ENCODE measurements around the gene KRTAP4-11. TPM values are rescaled to one million over a fixed set of nuclear protein-coding genes. Genes with fewer than 3 reads are reported as not detected.

KRTAP4-11 gene
- total RNA-seq, result not detected in 2 replicates

DNA sequence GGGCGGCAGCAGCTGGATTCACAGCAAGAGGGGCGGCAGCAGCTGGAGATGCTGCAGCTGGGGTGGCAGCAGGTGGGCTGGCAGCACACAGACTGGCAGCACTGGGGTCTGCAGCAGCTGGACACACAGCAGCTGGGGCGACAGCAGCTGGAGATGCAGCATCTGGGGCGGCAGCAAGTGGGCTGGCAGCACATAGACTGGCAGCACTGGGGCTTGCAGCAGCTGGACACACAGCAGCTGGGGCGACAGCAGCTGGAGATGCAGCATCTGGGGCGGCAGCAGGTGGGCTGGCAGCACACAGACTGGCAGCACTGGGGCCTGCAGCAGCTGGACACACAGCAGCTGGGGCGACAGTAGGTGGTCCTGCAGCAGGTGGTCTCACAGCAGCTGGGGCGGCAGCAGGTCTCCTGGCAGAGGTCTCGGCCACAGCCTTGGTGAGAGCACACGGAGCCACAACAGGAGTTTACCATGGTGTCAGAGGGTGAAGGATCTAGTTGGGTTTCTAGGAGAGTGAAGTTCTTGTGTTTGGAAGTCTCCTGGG is at the start of gene KRTAP4-11:
Gene KRTAP4-11 (minus strand): TSS at position 528 of the 541 bp plus-strand sequence. CDS start 58 bp downstream, at position 470.

DNA sequence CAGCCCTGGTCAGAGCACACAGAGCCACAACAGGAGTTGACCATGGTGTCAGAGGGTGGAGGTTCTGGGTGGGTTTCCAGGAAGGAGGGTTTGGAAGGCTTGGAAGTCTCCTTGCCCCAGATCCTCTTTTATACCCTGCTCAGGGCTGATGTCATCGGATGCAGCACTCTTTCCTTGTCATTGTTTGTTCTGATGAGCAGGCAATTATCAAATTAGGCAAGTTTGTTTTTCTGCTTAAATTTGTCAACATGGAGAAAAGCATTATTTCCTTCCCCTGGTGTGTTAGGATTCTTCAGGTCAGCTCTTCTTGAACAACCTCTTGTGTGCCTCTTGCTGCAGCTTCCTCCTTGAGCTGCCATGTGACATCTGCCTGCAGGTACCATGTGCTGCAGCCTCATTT is 42.5 kb upstream of the KRTAP4-11 start, which contains the start of gene KRTAP4-4:
Gene KRTAP4-4 (minus strand): TSS at position 101 of the 400 bp plus-strand sequence. CDS start 57 bp downstream, at position 44.

DNA sequence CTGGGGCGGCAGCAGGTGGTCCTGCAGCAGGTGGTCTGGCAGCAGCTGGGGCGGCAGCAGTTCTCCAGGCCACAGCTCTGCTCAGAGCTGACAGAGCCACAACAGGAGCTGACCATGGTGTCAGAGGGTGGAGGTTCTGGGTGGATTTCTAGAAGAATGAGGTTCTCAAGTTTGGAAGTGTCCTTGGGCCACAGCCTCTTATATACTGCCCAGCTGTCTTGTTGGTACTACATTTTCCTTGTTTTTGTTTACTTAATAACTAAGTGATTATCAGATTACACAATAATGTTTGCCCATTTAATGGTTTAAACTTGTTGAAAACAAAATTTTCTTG is 31.4 kb upstream of the KRTAP4-11 start, which contains the start of gene KRTAP4-5:
Gene KRTAP4-5 (minus strand): TSS at position 174 of the 334 bp plus-strand sequence. CDS start 58 bp downstream, at position 116.

DNA sequence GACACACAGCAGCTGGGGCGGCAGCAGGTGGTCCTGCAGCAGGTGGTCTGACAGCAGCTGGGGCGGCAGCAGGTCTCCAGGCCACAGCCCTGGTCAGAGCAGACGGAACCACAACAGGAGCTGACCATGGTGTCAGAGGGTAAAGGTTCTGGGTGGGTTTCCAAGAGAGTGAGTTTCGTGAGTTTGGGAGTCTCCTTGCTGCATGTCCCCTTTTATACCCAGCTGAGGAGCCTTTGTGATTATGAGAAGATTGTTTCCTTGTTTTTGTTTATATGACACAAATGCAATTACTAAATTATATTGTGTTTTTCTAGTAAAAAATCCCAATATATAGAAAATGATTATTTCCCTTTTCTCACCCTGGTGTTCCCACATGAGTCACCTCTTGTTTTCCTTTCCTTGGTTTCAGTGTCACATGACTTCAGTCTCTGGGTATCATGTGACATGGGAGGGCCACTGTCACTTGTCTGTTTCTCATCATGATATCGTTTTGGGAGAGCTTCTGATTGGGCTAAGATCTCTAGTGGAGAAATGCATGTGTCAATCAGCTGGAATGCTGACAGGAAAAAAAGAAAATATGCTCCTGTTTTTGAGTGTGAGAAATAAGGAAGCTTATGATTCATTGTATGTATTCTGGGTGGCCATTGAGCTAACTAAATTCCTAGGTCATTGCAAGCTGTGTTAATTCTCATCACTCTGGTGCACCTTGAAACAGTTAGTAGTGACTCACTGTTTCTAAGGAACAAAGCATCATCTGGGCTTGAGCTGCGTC is 22.4 kb upstream of the KRTAP4-11 start, which contains the start of gene KRTAP4-6:
Gene KRTAP4-6 (minus strand): TSS at position 185 of the 772 bp plus-strand sequence. CDS start 57 bp downstream, at position 128.

DNA sequence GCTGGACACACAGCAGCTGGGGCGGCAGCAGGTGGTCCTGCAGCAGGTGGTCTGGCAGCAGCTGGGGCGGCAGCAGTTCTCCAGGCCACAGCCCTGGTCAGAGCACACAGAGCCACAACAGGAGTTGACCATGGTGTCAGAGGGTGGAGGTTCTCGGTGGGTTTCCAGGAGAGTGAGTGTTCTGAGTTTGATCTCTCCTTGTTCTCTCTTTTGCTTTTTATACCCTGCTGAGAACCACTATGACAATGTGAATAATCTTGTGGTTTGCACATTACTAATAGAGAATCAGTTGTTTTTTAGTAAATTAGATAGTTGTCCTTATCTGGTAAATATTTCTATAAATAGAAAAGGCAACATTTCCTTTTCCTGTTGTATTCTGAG is 5.8 kb upstream of the KRTAP4-11 start, which contains the start of gene KRTAP4-12:
Gene KRTAP4-12 (minus strand): TSS at position 192 of the 381 bp plus-strand sequence. CDS start 60 bp downstream, at position 132.

DNA sequence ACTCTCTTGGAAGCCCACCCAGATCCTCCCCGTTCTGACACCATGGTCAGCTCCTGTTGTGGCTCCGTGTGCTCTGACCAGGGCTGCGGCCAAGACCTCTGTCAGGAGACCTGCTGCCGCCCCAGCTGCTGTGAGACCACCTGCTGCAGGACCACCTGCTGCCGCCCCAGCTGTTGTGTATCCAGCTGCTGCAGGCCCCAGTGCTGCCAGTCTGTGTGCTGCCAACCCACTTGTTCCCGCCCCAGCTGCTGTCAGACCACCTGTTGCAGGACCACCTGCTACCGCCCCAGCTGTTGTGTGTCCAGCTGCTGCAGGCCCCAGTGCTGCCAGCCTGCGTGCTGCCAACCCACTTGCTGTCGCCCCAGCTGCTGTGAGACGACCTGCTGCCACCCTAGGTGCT is 12.8 kb downstream of the KRTAP4-11 start, which contains the start of gene KRTAP4-9:
Gene KRTAP4-9 (plus strand): TSS at position 43 of the 400 bp plus-strand sequence. CDS start 0 bp downstream, at position 43.

DNA sequence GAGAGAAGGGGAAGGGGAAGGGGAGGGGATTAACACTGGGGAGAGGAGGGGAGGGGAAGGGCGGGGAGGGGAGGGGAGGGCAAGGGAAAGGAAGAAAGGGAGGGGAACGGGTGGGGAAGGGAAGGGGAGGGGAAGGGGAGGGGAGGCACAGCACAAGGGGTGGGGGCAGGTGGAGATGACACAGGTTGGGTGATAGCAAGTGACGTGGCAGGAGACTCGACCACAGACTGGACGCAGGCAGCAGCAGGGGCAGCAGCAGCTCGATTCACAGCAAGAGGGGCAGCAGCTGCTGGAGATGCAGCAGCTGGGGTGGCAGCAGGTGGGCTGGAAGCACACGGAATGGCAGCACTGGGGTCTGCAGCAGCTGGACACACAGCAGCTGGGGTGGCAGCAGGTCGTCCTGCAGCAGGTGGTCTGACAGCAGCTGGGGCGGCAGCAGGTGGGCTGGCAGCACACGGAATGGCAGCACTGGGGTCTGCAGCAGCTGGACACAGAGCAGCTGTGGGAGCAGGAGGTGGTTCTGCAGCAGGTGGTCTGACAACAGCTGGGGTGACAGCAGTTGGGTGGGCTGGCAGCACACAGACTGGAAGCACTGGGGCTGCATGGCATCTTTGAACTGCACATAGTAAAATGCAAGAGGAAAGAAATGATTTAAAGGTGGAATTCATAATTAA is 16.4 kb downstream of the KRTAP4-11 start, which contains the start of gene KRTAP4-16:
Gene KRTAP4-16 (minus strand): TSS at position 624 of the 674 bp plus-strand sequence. CDS start 0 bp downstream, at position 624.

DNA sequence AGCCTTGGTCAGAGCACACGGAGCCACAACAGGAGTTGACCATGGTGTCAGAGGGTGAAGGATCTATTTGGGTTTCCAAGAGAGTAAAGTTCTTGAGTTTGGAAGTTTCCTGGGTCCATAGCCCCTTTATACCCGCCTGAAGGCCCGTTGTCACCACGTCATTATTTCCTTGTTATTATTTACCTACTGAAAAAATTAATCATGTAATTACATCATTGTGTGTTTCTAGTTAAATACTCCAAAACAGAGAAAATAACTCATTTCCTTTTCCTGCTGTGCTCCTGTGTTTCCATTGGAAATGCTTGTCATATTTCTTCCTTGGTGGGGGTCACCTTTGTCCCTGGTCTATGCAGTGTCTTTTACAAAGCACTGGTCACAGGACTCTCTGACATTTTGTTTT is 20.1 kb downstream of the KRTAP4-11 start, which contains the start of gene KRTAP4-8:
Gene KRTAP4-8 (minus strand): TSS at position 101 of the 400 bp plus-strand sequence. CDS start 58 bp downstream, at position 43.

DNA sequence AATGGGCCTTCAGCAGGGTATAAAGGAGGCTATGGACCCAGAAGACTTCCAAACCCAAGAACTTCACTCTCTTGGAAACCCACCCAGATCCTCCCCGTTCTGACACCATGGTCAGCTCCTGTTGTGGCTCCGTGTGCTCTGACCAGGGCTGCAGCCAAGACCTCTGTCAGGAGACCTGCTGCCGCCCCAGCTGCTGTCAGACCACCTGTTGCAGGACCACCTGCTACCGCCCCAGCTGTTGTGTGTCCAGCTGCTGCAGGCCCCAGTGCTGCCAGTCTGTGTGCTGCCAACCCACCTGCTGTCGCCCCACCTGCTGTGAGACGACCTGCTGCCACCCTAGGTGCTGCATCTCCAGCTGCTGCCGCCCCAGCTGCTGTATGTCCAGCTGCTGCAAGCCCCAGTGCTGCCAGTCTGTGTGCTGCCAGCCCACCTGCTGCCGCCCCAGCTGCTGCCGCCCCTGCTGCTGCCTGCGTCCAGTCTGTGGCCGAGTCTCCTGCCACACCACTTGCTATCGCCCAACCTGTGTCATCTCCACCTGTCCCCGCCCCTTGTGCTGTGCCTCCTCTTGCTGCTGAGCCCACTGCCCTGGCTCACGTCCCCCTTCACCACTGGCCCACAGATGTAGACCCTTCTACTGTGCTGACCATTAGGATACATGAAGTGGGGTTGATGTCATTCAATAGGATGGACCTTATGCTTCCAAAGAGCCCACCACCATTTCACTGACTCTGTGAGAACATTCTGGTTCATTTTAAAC is 33.9 kb downstream of the KRTAP4-11 start, which contains the start of gene KRTAP4-7:
Gene KRTAP4-7 (plus strand): TSS at position 51 of the 757 bp plus-strand sequence. CDS start 57 bp downstream, at position 108.

Other genes starting within 250 kb of the KRTAP4-11 start
- gene KRT20, start 233.1 kb downstream of the KRTAP4-11 start, total RNA-seq, result not detected in 2 replicates
- gene KRT23, start 180.7 kb downstream of the KRTAP4-11 start, total RNA-seq, result not detected in 2 replicates
- not detected in 2 replicates for gene KRT39, start 151.4 kb downstream of the KRTAP4-11 start, total RNA-seq
- not detected in 2 replicates for gene KRT40, start 134.0 kb downstream of the KRTAP4-11 start, total RNA-seq
- gene KRTAP3-3, start 124.2 kb downstream of the KRTAP4-11 start, total RNA-seq, result not detected in 2 replicates
- not detected in 2 replicates for gene KRTAP3-2, start 118.5 kb downstream of the KRTAP4-11 start, total RNA-seq
- not detected in 2 replicates for gene KRTAP3-1, start 109.2 kb downstream of the KRTAP4-11 start, total RNA-seq
- under 0.01 and 0.46 TPM in 2 replicates for gene KRTAP1-5, start 91.2 kb downstream of the KRTAP4-11 start, total RNA-seq
- not detected in 2 replicates for gene KRTAP1-4, start 88.2 kb downstream of the KRTAP4-11 start, total RNA-seq
- not detected in 2 replicates for gene KRTAP1-3, start 83.5 kb downstream of the KRTAP4-11 start, total RNA-seq
- gene KRTAP1-1, start 76.9 kb downstream of the KRTAP4-11 start, total RNA-seq, result not detected in 2 replicates
- gene KRTAP2-1, start 71.1 kb downstream of the KRTAP4-11 start, total RNA-seq, result not detected in 2 replicates
- gene KRTAP2-2, start 63.1 kb downstream of the KRTAP4-11 start, total RNA-seq, result not detected in 2 replicates
- gene KRTAP2-3, start 58.3 kb downstream of the KRTAP4-11 start, total RNA-seq, result not detected in 2 replicates
- gene KRTAP2-4, start 52.5 kb downstream of the KRTAP4-11 start, total RNA-seq, result not detected in 2 replicates
- gene KRTAP4-7, start 34.2 kb downstream of the KRTAP4-11 start, total RNA-seq, result not detected in 2 replicates
- gene KRTAP4-8, start 20.2 kb downstream of the KRTAP4-11 start, total RNA-seq, result not detected in 2 replicates
- not detected in 2 replicates for gene KRTAP4-16, start 16.2 kb downstream of the KRTAP4-11 start, total RNA-seq
- gene KRTAP4-9, start 13.0 kb downstream of the KRTAP4-11 start, total RNA-seq, result not detected in 2 replicates
- gene KRTAP4-12, start 5.8 kb upstream of the KRTAP4-11 start, total RNA-seq, result not detected in 2 replicates
- gene KRTAP4-6, start 22.2 kb upstream of the KRTAP4-11 start, total RNA-seq, result not detected in 2 replicates
- gene KRTAP4-5, start 31.5 kb upstream of the KRTAP4-11 start, total RNA-seq, result not detected in 2 replicates
- not detected in 2 replicates for gene KRTAP4-4, start 42.4 kb upstream of the KRTAP4-11 start, total RNA-seq
- gene KRTAP4-3, start 49.8 kb upstream of the KRTAP4-11 start, total RNA-seq, result not detected in 2 replicates
- not detected in 2 replicates for gene KRTAP4-2, start 59.8 kb upstream of the KRTAP4-11 start, total RNA-seq
- gene KRTAP4-1, start 66.5 kb upstream of the KRTAP4-11 start, total RNA-seq, result not detected in 2 replicates
- gene KRTAP9-1, start 71.5 kb upstream of the KRTAP4-11 start, total RNA-seq, result not detected in 2 replicates
- gene KRTAP9-2, start 108.3 kb upstream of the KRTAP4-11 start, total RNA-seq, result not detected in 2 replicates
- gene KRTAP9-3, start 114.1 kb upstream of the KRTAP4-11 start, total RNA-seq, result not detected in 2 replicates
- not detected in 2 replicates for gene KRTAP9-8, start 119.6 kb upstream of the KRTAP4-11 start, total RNA-seq
- gene KRTAP9-4, start 131.3 kb upstream of the KRTAP4-11 start, total RNA-seq, result not detected in 2 replicates
- gene KRTAP9-9, start 137.0 kb upstream of the KRTAP4-11 start, total RNA-seq, result not detected in 2 replicates
- gene KRTAP9-6, start 147.0 kb upstream of the KRTAP4-11 start, total RNA-seq, result not detected in 2 replicates
- gene KRTAP9-7, start 157.3 kb upstream of the KRTAP4-11 start, total RNA-seq, result not detected in 2 replicates
- gene KRTAP29-1, start 184.5 kb upstream of the KRTAP4-11 start, total RNA-seq, result not detected in 2 replicates
- not detected in 2 replicates for gene KRTAP16-1, start 190.9 kb upstream of the KRTAP4-11 start, total RNA-seq
- not detected in 2 replicates for gene KRTAP17-1, start 197.3 kb upstream of the KRTAP4-11 start, total RNA-seq
- not detected in 2 replicates for gene KRT33A, start 232.5 kb upstream of the KRTAP4-11 start, total RNA-seq